Ureter (tissue), 1 donor: ENCODE data around the gene PTGR3. TPM values are rescaled to one million over a fixed set of nuclear protein-coding genes. Genes with fewer than 3 reads are reported as not detected.
A peak's percentile ranks its signal among the peaks of the same experiment; 100 is the strongest.

ENCODE experiments used
- DNase-seq: peaks from one replicate; pipeline ENCODE4 v3.0.0-alpha.2; 2020; ENCODE audit warnings: low spot score
- total RNA-seq: library from RNA; stranded (reverse); gene quantifications from one replicate; pipeline ENCODE4 v1.2.4, GENCODE V29; 2023
- donor health status: DM: yes; HTN: yes; CAD: no.

Gene PTGR3
- total RNA-seq, 1 donor from 2014 or later: 31.5 TPM

DNA sequence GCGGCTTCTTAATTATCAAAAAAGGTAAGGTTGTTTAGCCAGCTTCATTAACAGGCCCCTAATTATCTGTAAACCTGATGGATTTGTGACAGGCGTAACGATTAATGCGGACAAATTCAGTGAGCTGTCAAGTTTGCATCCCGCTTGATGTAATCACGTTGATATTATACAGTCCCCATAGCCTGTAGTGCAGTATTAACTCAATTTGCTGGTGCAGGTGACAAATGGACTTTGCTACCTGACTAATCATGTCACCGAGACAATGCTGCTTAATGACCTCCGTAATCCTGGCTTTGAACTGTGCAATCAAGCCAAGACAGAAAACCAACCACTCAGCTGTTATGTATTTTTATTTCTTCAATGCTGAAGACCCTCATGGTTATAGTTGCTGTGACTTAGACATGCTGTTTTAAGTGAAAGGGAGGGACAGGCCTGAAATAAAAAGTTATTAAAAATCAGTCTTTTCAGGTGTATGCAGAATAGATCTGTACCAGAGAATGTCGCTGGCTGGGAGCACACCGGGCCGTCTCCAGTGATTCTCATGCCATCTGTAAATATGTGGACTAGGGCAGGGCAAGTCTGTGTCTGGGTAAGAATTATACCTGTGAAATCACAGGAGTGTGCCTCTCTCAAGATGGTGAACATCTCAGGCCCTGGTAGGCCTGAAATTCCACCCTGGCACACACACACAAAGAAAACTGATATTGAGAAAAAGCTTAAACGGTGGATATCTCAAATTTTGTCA is 6.0 kb upstream of the PTGR3 start:
- DNase-seq: no peak

DNA sequence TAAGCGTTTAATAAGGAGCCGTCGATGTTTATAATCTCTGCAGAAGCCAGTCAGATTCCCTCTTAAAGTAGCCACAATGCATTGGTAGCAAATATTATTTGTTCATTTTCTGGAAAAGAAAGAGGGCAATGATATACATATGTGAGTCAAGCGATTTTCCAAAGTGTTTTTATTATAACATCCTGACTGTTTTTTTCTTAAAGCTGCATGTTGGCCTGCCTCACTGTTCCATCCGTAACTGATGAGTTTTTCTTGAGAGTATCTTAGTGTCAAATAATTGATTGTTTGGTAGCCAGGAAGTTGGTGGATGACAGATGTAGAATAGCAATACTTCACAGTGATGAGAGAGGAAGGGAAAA is 5.4 kb upstream of the PTGR3 start:
- DNase-seq: no peak

DNA sequence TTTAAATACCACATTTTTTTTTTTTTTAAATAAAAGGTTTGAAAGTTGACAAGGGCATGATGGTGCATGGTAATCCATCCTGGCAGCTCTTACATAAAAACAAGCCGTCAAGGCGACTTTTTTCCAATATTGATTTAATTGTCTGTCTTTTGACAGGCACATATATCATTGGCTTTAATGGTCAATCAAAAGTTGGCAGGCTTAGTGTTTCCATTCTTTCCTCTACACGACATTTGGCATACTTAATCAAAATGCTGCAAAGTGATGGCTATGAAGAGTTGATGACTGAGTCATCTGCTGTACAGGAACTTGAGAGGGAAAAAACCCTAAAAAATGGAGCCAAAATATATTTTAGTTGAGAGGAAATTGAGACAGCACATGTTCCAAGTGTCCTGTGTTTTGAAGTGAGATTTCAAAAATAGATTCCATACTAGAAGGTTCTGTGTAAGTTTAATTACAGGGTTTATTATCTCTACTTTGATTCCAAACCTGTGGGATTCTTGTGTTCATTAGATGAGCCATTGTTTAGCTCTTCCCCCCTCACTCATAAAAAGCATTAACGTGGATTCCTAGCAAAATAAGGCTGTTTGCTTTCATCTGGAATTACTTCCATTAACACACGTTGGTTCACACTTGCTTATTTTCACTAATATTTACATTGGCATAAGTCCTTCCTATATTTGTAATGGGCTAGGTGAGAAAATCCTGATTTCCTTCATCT is 4.8 kb upstream of the PTGR3 start:
- no peak for DNase-seq

DNA sequence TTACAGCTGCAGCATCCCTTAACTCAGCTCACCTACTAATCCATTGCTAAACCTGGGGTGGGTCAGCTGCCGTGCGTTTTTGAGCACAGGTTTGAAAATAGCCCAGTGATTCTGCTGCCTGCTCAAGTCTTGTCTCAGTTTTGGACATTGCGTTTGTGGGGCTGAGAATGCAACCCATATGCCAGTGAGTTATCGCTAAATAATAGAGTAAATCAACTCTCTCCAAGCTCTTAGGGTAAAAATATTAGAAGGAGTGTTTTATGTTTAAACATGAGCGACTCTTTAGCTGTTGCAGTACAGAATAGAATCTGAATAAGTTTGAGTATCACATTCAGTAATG is 3.8 kb upstream of the PTGR3 start:
- DNase-seq: no peak

DNA sequence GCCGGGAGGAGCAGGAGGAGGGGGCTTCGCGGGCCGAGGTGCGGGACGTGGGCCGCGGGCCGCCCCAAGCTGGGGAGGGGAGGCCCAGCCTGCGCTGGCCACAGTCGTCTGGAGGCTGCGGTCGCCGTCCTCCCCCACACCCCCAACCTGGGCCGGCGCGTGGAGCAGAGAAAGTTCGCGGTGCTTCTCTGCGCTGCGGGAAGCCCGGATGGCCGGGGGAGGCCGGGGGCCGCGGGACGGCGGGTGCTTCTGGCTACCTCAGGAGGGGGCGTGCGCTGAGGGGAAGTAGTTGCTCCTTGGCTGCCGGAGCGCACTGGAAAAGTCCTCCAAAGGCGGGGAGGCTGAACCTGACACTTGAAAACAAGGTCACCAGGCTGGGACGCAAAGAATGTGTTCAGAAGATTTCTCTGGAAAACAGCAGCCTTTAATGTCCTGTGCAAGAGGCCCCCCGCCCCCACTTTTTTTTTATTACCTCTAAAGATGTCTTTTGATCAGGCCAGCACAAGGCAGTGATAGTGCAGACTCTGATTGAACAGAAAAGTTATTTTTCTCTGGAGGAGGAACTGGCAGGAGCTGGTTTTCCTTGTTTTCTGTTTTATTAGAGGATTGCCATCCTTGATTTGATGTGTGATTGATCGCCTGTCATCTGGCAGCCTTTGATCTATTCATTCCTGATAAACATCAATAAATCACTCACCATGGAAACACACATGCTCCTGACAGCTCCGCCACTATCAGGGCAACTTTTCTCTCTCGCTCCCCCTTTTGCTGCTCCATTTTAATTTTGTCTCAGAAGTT is 3.2 kb upstream of the PTGR3 start:
- DNase-seq: peak; percentile 54

DNA sequence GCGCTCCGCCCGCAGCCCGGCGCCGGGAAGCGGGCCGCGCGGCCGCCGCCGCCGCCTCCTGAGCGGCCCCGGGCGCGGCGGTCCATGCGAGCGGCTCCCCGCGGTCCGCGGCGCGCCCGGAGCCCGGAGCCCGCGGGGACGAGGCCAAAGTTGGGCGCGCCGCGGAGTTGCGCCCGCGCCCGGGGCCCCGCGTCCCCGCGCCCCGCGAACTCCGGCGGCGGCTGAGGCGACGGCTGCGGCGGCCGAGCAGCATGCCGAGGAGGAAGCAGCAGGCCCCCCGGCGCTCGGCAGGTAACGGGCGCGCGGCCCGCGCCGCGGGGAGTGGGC is 2.6 kb upstream of the PTGR3 start:
- no peak for DNase-seq

DNA sequence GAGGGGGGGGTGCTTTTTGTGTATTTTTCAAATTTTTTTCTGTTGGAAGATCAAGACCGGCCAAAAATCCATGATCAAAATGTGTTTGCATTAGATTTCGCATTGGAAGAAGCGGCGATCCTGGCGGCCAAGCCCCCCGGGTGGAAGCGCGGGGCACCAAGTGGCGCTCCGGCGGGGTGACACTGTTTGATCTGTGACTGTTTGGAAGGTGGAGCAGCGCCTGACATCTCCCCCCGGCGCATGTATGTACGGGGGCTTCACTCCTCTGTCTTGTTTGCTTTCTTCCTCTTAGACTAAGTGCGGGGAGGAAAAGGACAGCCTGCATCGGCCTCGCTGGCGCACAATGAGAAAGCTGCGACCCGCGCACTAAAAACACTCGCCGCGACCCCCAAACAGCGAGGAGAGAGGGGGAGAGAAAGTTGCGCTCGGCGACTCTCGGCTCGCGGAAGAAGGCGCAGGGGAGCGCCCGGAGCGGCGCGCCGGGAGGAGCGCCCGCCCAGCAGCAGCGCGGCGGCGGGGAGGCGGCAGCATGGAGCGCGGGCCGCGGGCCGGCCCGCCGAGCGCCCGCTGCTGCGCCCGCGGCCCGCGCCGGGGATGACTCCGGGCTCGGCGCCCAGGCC is 2.2 kb upstream of the PTGR3 start:
- no peak for DNase-seq

DNA sequence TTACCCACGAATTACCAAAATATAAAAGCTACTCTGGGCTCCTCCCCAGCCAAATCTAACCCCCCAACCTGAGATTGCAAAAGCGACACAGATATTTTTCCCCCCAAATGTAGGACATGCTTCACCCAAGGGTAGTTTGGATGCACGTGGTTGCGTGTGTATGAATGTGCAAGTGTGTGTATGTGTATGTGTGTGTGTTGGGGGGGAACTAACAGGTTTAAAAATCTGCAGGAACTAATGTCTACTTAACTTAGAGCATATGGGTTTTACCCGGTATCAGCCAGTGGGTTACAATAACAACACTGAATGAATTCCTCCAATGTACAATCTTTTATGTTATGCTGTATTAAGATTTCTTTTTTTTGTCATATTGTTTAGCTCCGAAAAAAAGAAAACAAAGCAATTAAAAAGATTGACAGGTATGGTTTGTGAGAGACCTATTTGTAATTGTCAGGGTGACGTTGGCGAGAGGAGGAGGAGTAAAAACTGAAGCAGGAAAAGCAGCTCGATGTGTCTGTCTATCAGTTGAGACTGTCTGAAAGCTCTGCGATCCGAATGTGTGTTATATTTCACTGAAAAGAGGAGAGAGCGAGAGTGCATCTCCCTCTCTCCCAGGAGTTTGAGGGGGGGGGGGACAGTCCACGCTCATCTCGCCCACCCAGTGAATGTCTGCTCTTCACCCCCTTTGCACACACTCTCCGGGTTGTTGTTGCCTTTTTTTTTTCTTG is 1.5 kb upstream of the PTGR3 start, which contains the start of gene TSHZ1:
TSS of gene TSHZ1 (plus strand) at position 524 of the 728 bp plus-strand sequence. CDS start 1,080 bp downstream, outside the sequence.
- peak; percentile 86 for DNase-seq

DNA sequence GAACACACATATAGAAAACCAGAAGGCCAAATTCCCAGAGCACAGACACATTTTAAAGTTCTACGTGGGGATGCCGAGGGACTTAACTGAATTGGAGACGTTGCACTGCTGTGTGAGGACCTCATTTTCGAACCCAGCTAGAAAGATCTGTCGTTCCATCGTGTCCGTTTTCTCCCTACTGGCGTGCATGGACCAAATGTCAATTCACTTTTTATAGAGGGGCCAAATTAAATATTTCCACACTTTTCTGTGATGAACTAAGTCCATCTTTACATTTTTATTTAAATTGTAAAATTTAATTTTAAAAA is 966 bp upstream of the PTGR3 start:
- no peak for DNase-seq

DNA sequence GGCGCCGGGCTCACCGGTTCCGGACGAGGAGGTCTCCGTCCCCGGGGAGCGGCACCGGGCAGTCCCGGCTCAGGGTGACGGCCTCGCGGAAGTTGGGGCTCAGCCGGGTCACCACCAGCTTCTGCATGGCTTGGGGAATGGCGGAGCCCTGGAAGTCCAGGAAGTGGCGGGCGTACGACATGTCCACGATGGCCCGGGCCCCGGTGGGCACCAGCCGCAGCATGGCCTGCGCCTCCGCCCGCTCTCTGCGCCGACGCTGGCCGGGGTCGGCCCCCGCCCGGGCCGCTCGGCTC is 157 bp downstream of the PTGR3 start:
- peak; percentile 60 for DNase-seq

DNA sequence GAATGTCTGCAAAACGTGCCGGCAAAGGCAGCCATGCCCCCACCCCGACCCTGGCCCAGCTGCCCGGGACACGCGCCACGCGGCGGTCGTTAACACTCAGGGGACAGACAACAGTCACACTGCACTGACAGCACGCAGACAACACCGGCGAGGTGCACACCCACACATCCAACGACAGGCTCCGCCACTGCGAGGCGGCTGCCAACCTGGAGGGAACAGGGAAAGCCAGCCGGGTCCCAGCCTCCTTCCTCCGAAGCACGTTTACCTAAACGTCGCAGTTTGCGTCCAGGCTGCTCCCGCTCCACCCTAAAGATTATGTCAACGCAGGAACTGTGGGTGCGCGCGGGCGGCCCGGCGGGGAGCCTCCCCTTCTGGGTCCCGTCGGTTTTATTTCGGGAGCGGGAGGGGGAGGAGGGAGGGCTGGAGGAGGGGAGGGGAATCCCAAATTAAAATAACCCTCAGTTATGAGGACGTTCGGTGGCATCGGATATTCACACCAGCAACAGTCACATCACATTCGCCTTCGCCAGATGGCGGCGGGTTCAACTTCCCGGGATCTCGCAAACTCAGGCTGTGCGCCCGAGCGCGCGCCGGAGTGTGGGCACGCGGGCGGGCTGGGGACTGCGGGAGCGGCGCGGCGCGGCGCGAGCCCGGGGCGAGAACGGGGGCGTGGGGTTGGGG is 644 bp downstream of the PTGR3 start:
- peak; percentile 67 for DNase-seq

DNA sequence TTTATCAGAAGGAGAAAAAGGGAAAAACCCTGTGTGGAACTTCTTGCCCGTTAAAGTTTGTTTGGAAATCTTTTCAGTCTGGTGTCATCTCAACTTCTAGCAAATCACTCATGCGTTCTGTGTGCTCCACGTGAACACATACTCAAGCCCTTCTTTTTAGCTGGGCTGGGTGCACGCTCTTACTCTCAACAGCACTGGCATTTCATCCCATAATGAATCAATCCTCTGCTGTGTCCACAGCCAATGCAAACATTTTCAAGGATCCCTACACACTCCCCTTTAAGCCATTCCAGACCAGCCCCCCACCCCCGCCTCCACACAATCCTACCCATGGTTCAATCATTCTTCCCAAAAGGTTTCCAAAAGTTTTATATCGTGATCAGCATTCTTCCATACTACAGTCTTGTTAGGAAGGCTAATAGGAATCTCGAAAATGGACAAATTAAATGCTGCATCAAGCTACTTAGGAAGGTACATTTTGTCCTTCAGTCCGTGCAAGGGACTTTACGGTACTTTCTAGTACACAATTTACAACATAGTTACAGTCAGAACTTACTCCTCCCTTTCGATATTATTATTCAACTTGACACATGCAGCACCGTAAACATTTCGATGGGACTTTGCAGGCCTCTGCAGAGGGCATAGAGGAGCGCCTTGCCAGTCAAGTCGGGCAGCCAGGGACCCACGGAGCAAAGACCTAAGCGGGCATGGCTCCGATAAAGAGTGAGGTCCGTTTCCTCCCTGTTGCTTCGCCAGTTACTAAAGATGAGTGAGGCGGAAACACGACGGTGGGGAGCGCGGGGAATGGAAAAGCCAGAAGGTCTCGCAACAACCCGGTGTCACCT is 1.4 kb downstream of the PTGR3 start:
- no peak for DNase-seq

DNA sequence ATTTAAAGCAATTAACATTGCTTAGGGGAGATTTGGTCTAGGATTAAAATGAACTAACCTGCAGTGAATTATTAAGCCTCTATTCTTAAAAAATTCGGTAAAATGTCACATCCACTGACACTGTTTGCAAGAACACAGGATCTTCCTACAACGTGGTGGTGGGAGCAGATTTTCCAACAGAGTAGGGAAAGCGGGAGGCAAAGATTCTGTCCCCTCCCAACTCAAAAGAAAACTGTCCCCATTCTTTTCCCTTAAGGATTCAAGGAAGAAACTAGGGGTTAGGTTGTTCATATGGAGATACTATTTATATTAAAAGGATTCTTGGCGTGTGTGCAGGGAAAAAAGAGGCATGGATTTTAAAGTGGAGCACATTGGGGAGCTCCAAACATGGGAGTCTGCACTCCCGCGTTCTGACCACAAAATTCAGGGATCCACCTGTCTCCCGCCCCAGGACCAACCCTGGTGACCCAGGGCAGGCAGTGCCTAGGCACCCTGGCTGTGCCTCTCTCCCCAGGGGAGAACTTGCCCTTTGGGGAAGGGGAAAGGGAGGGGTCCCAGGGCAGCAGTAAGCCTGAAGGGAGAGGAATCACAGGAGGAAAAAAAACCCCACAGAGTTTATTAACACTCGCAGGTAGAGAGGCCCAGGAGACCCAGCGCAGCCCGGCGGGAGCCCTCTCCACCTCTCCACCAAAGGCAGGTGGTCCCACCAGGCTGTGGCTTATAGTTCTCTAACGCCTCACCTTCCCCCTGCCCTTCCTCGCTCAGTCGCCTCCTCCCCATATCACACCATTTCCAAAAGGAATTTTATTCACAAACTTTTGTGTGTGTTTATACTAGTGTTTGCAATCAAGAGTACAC is 2.3 kb downstream of the PTGR3 start:
- no peak for DNase-seq

DNA sequence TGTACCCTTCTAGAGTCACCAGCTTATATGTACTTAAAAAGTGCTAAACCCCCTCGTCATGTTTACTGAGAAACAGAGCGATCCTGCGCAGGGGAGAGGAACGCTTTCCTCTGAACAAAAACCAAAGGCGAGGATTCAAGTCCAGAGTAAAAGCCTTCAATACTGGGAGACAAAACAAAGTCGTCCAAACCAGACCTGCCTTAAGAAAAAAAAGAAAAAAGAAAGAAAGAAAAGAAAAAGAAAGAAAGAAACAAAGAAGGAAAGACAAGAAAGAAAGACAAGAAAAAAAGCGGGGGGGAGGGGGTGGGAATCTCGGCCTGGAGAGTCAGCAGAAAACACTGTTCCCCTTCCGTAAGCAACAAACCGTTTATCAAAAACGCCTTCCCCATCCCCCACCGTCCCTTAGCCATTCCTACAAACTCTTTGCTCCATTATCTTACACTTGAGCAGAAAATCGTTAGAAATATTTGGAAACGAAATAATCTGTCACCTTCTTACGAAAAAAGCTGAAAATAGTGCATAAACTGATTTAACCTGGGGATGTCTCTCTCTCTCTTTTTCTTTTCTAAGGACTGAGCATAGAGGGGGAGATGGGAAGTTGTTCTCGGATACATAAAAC is 3.3 kb downstream of the PTGR3 start:
- no peak for DNase-seq

DNA sequence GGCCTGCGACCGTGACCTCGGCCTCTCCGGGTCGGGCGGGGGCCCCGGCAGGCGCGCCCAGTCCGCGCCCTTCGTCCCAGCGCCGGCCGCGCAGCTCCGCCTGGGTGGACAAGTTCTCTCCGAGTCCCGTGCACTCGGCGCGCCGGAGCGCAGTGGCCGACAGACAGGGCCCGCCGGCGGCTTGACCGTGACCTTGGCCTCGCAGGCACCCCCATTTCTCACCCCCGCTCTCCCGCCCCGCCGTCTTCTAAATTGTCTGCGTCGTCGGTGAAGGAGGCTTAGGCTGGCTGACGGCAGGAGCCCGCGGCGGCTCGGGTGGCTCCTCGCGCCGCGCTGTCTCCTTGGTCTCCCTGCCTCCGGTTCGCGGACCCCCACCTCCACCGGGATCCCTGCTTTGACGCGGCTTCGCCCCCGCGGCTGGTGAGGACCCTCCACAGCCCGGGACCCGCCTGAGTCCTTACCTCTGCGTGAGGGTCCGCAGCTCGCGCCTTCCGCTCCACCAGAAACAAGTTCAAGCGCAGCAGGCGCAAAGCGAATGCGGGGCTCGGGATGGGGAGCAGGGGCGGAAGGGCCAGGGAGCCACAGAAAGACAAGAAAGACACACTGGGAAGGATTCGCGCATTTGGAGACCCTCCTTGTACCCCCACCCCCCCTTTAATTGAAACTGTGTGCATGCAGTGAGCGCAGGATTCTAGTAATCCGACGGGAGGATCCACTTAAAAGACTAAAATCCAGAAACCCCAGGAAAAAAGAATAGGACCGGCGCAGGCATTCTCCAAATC is 4.0 kb downstream of the PTGR3 start:
- DNase-seq: no peak

DNA sequence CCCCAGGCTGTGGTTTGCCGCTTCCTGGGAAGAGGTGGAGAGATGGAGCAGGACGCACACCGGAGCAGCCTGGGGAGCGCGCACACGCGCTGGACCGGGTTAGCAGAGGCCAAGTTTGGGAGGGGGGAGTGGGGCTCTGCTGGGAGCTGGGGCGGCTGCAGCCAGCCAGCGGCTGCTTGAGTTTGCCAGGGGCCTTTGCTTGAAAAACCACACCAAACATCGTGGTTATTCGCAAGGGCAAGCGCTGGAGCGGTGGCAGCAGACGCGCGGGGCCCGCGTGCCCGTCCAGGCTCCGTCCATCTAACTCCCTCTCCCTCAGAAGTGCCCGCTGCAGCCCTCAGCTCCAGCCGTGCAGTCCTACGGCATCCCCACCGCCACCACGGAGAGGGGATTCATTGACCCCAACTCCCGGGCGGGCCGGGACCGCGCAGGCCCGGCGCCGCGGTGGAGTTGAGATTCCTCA is 4.6 kb downstream of the PTGR3 start:
- no peak for DNase-seq

DNA sequence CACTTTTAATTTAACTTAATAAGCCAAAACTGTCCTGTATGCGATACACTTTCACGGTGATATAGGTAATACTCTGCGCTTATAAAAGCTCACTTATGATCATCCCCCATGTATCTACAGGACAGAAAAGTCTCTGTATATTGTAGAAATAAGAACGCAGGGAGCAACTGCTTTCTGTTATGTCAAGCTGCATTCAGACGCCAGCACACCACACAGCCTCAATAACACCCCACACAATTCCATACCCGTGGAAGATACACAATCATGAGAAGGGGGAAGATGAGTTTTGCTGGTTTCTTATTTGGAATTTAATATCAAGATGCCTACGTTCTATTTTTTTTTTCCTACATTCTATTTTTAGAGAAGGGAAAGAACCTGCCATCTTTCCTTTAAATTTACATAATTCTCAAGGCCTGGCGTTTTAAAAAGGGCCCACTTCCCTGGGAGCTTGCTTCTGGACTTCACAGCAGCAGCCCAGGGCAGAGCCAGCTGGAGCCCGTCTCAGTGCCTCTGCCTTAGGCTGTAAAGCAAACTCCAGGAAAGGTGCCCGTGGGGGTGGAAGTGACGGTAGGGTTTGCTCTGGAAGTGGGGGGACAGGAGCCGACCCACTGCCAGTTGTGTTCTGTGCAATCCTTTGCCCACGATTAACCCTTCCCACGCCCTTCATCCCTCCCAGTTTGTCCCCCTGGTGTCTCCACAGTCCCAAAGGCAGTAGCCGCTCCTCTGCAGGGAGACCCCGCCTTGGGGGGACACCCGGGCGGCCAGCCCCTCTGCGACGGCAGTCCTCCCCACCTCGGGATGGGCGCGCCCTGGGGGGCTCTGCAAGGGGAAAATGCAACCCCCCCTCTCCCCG is 5.3 kb downstream of the PTGR3 start:
- peak; percentile 61 for DNase-seq
